HepG2 (cell line): Measurements from ENCODE around the gene MEGF11. TPM values are rescaled to one million over a fixed set of nuclear protein-coding genes. Genes with fewer than 3 reads are reported as not detected.

Experiments used
- AKAP8 ChIP-seq: sonication (generic); formaldehyde crosslinking; IDR thresholded peaks from 2 replicates; pipeline ENCODE4 v1.5.1; 2020; ENCODE audit warnings: mild to moderate bottlenecking, missing genetic modification reagents
- CREM ChIP-seq, 2 experiments: sonication (generic) in 1 of 2; formaldehyde crosslinking in 1 of 2; IDR thresholded peaks; 2 replicates each; pipeline versions ENCODE4 v1.4.0 to v1.6.1; 2016 to 2020; ENCODE audit warnings: antibody characterized with exemption in 1 of 2, mild to moderate bottlenecking in 1 of 2, missing genetic modification reagents in 1 of 2
- HIVEP1 ChIP-seq: sonication (generic); formaldehyde crosslinking; IDR thresholded peaks from 2 replicates; pipeline ENCODE4 v1.4.0; 2020; ENCODE audit warnings: mild to moderate bottlenecking, missing genetic modification reagents
- HNRNPL ChIP-seq: fragments of 200-400 bp; formaldehyde crosslinking; IDR thresholded peaks from 2 replicates; pipeline ENCODE4 v1.6.1; 2017; ENCODE audit warnings: mild to moderate bottlenecking, low read depth, low read length
- MAZ ChIP-seq, 2 experiments: sonication (generic) in 1 of 2; formaldehyde crosslinking in 1 of 2; IDR thresholded peaks; 2 replicates each; pipeline versions ENCODE4 v1.5.0 to v1.6.1; 2012 to 2020; ENCODE audit warnings: low read depth in 2 of 2, mild to moderate bottlenecking in 2 of 2, borderline replicate concordance in 1 of 2, improper control_type of control experiment in 1 of 2, low read length in 1 of 2, missing genetic modification reagents in 1 of 2, moderate library complexity in 1 of 2
- POLR2A ChIP-seq, 2 experiments: IDR thresholded peaks; 2 replicates each; pipeline ENCODE4 v1.6.1; 2011; ENCODE audit warnings: low read depth in 2 of 2, low read length in 2 of 2, mild to moderate bottlenecking in 1 of 2, moderate library complexity in 1 of 2; ENCODE audit not compliant: insufficient read depth in 1 of 2
- RAD21 ChIP-seq: fragments of 450-650 bp; formaldehyde crosslinking; IDR thresholded peaks from 2 replicates; pipeline ENCODE4 v1.5.0; 2020; ENCODE audit warnings: mild to moderate bottlenecking
- RAD51 ChIP-seq: fragments of 450-650 bp; IDR thresholded peaks from 2 replicates; pipeline ENCODE4 v1.6.1; 2016; ENCODE audit warnings: borderline replicate concordance
- RORA ChIP-seq: sonication (generic); formaldehyde crosslinking; IDR thresholded peaks from 2 replicates; pipeline ENCODE4 v1.5.0; 2020; ENCODE audit warnings: mild to moderate bottlenecking, missing genetic modification reagents, moderate library complexity
- RXRB ChIP-seq: IDR thresholded peaks from 2 replicates; pipeline ENCODE4 v1.6.1; 2016; ENCODE audit warnings: borderline replicate concordance, missing genetic modification reagents, missing compliant biosample characterization
- SPEN ChIP-seq: sonication (generic); formaldehyde crosslinking; IDR thresholded peaks from 2 replicates; pipeline ENCODE4 v1.5.1; 2020; ENCODE audit warnings: low read depth, mild to moderate bottlenecking, missing genetic modification reagents
- ZNF143 ChIP-seq: sonication (generic); formaldehyde crosslinking; IDR thresholded peaks from 2 replicates; pipeline ENCODE4 v1.4.0; 2020; ENCODE audit warnings: missing genetic modification reagents
- ZNF75D ChIP-seq: sonication (generic); formaldehyde crosslinking; IDR thresholded peaks from 2 replicates; pipeline ENCODE4 v1.8.1; 2023; ENCODE audit warnings: missing genetic modification reagents, mild to moderate bottlenecking, borderline replicate concordance
- polyA plus RNA-seq, 8 experiments: library from polyadenylated mRNA; depleted of rRNA in 3 of 8; stranded (reverse) in 7 of 8; unstranded in 1 of 8; fragments of >200 nt; fragmentation: Illumina TruSeq in 4 of 8; extraction: Trizol in 4 of 8; gene quantifications; 2 replicates each; pipeline versions ENCODE4 v1.2.1 to v1.2.3, GENCODE V29; 2011 to 2016; ENCODE audit warnings: low read depth in 4 of 8, missing spikeins in 1 of 8, mixed read lengths in 1 of 8; ENCODE audit not compliant: insufficient read depth in 1 of 8
- total RNA-seq, 5 experiments: library from RNA; depleted of rRNA; stranded (reverse); fragments of >200 nt; fragmentation: Illumina TruSeq; extraction: Trizol; gene quantifications; 2 replicates each; pipeline ENCODE4 v1.2.3, GENCODE V29; 2016; ENCODE audit warnings: low read depth in 1 of 5
- TF ChIP-seq, protein P1 (sequence below): sonication (generic); formaldehyde crosslinking; IDR thresholded peaks from 2 replicates; pipeline ENCODE4 v1.5.1; 2020; ENCODE audit warnings: mild to moderate bottlenecking, missing genetic modification reagents, borderline replicate concordance
- TF ChIP-seq, protein P2 (sequence below): sonication (generic); formaldehyde crosslinking; IDR thresholded peaks from 2 replicates; pipeline ENCODE4 v1.4.0; 2020; ENCODE audit warnings: mild to moderate bottlenecking, missing genetic modification reagents
- TF ChIP-seq, protein P3 (sequence below): sonication (generic); formaldehyde crosslinking; IDR thresholded peaks from 2 replicates; pipeline ENCODE4 v1.4.0; 2020; ENCODE audit warnings: missing genetic modification reagents

MEGF11 gene
- total and polyA plus RNA-seq, 2 of the 13 experiments (the other 11 are each of a cell fraction or from before 2014, with no cell fraction given) = not detected

DNA sequence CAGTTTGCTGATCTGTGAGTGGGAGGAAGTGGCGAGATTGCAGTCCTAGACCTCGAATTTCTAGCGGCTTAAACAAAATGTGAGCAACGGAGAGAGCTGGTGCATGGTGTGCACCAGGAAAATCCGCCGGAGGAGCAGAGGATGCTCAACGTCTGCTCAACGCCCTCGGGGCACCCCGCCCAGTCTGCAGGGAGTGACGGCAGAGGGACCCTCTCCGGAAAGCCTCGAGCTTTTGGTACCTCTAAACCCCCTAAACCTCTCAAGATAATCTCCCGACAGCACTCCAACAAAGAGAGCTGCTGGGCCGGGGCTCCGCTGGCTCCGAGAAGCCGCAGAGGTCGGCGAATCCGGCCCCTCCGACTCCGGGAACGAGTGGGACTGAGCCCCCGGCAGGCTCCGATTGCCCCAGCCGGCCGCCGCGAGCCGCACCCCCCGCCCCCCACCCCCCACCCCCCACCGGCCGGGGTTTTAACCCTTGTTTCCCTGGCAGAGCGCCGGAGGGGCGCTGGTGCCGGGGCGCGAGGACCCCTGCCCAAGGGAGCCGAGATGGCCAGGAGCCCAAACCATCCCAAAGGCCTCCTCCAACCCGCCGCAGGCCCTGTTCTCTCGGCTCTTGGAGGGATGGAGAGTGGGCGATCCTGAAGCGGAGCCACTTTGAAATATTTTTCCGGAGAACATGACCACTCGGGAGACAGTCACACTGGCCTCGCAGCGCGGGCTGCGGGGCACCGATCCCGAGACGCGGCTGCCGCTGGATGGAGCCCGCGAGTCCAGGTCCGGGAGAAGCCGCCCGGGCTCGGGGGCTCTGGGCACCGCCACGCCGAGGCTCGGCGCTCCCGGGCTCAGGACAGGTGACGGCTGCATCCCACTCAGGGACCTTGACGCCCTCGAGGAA, 1.5 kb downstream of the MEGF11 start (continued):
- TF ChIP-seq, protein P1, sequence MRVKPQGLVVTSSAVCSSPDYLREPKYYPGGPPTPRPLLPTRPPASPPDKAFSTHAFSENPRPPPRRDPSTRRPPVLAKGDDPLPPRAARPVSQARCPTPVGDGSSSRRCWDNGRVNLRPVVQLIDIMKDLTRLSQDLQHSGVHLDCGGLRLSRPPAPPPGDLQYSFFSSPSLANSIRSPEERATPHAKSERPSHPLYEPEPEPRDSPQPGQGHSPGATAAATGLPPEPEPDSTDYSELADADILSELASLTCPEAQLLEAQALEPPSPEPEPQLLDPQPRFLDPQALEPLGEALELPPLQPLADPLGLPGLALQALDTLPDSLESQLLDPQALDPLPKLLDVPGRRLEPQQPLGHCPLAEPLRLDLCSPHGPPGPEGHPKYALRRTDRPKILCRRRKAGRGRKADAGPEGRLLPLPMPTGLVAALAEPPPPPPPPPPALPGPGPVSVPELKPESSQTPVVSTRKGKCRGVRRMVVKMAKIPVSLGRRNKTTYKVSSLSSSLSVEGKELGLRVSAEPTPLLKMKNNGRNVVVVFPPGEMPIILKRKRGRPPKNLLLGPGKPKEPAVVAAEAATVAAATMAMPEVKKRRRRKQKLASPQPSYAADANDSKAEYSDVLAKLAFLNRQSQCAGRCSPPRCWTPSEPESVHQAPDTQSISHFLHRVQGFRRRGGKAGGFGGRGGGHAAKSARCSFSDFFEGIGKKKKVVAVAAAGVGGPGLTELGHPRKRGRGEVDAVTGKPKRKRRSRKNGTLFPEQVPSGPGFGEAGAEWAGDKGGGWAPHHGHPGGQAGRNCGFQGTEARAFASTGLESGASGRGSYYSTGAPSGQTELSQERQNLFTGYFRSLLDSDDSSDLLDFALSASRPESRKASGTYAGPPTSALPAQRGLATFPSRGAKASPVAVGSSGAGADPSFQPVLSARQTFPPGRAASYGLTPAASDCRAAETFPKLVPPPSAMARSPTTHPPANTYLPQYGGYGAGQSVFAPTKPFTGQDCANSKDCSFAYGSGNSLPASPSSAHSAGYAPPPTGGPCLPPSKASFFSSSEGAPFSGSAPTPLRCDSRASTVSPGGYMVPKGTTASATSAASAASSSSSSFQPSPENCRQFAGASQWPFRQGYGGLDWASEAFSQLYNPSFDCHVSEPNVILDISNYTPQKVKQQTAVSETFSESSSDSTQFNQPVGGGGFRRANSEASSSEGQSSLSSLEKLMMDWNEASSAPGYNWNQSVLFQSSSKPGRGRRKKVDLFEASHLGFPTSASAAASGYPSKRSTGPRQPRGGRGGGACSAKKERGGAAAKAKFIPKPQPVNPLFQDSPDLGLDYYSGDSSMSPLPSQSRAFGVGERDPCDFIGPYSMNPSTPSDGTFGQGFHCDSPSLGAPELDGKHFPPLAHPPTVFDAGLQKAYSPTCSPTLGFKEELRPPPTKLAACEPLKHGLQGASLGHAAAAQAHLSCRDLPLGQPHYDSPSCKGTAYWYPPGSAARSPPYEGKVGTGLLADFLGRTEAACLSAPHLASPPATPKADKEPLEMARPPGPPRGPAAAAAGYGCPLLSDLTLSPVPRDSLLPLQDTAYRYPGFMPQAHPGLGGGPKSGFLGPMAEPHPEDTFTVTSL (CRISPR knock-in tag) = no peak
- no peak for TF ChIP-seq ZNF143
- TF ChIP-seq RAD21 = no peak
- no peak for TF ChIP-seq RORA (CRISPR knock-in tag)
- no peak for TF ChIP-seq MAZ (IDR thresholded peaks at IDR 0.05; ENCODE audit: borderline replicate concordance, low read depth, low read length)
- TF ChIP-seq MAZ (CRISPR knock-in tag; IDR thresholded peaks at IDR 0.05; ENCODE audit: low read depth) = 0 out of 2 replicates have a peak, but pooled peaks have one; percentile 48
- no peak for TF ChIP-seq POLR2A (IDR thresholded peaks at IDR 0.05; ENCODE audit: insufficient read depth in 1 of 2, low read depth in 2 of 2, low read length in 2 of 2)
- TF ChIP-seq, protein P2, sequence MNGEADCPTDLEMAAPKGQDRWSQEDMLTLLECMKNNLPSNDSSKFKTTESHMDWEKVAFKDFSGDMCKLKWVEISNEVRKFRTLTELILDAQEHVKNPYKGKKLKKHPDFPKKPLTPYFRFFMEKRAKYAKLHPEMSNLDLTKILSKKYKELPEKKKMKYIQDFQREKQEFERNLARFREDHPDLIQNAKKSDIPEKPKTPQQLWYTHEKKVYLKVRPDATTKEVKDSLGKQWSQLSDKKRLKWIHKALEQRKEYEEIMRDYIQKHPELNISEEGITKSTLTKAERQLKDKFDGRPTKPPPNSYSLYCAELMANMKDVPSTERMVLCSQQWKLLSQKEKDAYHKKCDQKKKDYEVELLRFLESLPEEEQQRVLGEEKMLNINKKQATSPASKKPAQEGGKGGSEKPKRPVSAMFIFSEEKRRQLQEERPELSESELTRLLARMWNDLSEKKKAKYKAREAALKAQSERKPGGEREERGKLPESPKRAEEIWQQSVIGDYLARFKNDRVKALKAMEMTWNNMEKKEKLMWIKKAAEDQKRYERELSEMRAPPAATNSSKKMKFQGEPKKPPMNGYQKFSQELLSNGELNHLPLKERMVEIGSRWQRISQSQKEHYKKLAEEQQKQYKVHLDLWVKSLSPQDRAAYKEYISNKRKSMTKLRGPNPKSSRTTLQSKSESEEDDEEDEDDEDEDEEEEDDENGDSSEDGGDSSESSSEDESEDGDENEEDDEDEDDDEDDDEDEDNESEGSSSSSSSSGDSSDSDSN (CRISPR knock-in tag) = peak; percentile 21; the same call in 1 of the 2 replicates
- TF ChIP-seq, protein P3, sequence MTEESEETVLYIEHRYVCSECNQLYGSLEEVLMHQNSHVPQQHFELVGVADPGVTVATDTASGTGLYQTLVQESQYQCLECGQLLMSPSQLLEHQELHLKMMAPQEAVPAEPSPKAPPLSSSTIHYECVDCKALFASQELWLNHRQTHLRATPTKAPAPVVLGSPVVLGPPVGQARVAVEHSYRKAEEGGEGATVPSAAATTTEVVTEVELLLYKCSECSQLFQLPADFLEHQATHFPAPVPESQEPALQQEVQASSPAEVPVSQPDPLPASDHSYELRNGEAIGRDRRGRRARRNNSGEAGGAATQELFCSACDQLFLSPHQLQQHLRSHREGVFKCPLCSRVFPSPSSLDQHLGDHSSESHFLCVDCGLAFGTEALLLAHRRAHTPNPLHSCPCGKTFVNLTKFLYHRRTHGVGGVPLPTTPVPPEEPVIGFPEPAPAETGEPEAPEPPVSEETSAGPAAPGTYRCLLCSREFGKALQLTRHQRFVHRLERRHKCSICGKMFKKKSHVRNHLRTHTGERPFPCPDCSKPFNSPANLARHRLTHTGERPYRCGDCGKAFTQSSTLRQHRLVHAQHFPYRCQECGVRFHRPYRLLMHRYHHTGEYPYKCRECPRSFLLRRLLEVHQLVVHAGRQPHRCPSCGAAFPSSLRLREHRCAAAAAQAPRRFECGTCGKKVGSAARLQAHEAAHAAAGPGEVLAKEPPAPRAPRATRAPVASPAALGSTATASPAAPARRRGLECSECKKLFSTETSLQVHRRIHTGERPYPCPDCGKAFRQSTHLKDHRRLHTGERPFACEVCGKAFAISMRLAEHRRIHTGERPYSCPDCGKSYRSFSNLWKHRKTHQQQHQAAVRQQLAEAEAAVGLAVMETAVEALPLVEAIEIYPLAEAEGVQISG (CRISPR knock-in tag) = peak; percentile 24; the same call in 1 of the 2 replicates
- no peak for TF ChIP-seq HIVEP1 (CRISPR knock-in tag)
- TF ChIP-seq ZNF75D (CRISPR knock-in tag) = no peak
- no peak for TF ChIP-seq CREM (IDR thresholded peaks at IDR 0.05)
- TF ChIP-seq CREM (CRISPR knock-in tag; IDR thresholded peaks at IDR 0.05) = no peak
- no peak for TF ChIP-seq RXRB (CRISPR knock-in tag)
- TF ChIP-seq SPEN (CRISPR knock-in tag) = 0 out of 2 replicates have a peak, but pooled peaks have one; percentile 31
- no peak for TF ChIP-seq RAD51
- no peak for TF ChIP-seq AKAP8 (CRISPR knock-in tag)
- TF ChIP-seq HNRNPL = no peak
